HG02973 (cell line): Measurements from ENCODE around the gene SYNE1.
"Not testable (repeated sequence)": the region's sequence is repeated elsewhere in the genome, so short reads cannot be mapped to it uniquely, and the experiment has no call there.

ENCODE experiments used
- ATAC-seq: cut with Tn5 transposase; IDR thresholded peaks from one replicate; pipeline ENCODE4 v1.9.1; 2021; ENCODE audit warnings: moderate library complexity; ENCODE audit not compliant: unreplicated experiment

SYNE1 gene

GRCh38 chr6:152330961-152331360 is 306.2 kb downstream of the SYNE1 start:
- no peak for ATAC-seq

- ATAC-seq: no peak
Measured at GRCh38 chr6:152329638-152330448, 307.3 kb downstream of the SYNE1 start.

- not testable (repeated sequence) for ATAC-seq
Measured at GRCh38 chr6:152328200-152328599, 309.0 kb downstream of the SYNE1 start.

- ATAC-seq: no peak
Measured at GRCh38 chr6:152323376-152323775, 313.8 kb downstream of the SYNE1 start.

GRCh38 chr6:152318278-152318677 is 318.9 kb downstream of the SYNE1 start:
- no peak for ATAC-seq

- ATAC-seq: no peak
Measured at GRCh38 chr6:152316024-152316423, 321.1 kb downstream of the SYNE1 start.

GRCh38 chr6:152314483-152314832 is 322.7 kb downstream of the SYNE1 start:
- no peak for ATAC-seq

GRCh38 chr6:152313542-152314482 is 323.4 kb downstream of the SYNE1 start:
- ATAC-seq: no peak

- no peak for ATAC-seq
Measured at GRCh38 chr6:152312434-152312833, 324.7 kb downstream of the SYNE1 start.

GRCh38 chr6:152310371-152310954 is 326.7 kb downstream of the SYNE1 start:
- no peak for ATAC-seq

GRCh38 chr6:152309648-152310047 is 327.5 kb downstream of the SYNE1 start:
- ATAC-seq: peak; percentile 54

GRCh38 chr6:152309006-152309405 is 328.2 kb downstream of the SYNE1 start:
- ATAC-seq: no peak

- no peak for ATAC-seq
Measured at GRCh38 chr6:152308306-152308705, 328.9 kb downstream of the SYNE1 start.

GRCh38 chr6:152305672-152306071 is 331.5 kb downstream of the SYNE1 start:
- no peak for ATAC-seq

- peak; percentile 92 for ATAC-seq
Measured at GRCh38 chr6:152301765-152302568, 335.2 kb downstream of the SYNE1 start.

GRCh38 chr6:152301021-152301764 is 336.0 kb downstream of the SYNE1 start:
- ATAC-seq: peak; percentile 34

- ATAC-seq: no peak
Measured at GRCh38 chr6:152300517-152300916, 336.6 kb downstream of the SYNE1 start.

- no peak for ATAC-seq
Measured at GRCh38 chr6:152298848-152299735, 338.1 kb downstream of the SYNE1 start.

- no peak for ATAC-seq
Measured at GRCh38 chr6:152298055-152298647, 339.0 kb downstream of the SYNE1 start.
